Measurements from ENCODE around the gene DPEP3. TPM values are rescaled to one million over a fixed set of nuclear protein-coding genes. Genes with fewer than 3 reads are reported as not detected.

Gene DPEP3
- total and polyA plus RNA-seq, 2 experiments from 2014 or later: not detected

GRCh38 chr16:67927131-67927941, 53.0 kb downstream of the DPEP3 start:
- in situ Hi-C loops (cut with MboI): loop anchor here (10.0 kb wide), 1 partner anchor 113 kb away; no protein-coding TSS in a partner anchor
- H3K9me3 ChIP-seq (ENCODE audit: low read depth): no peaks in the 10 kb centered on the region

GRCh38 chr16:67926181-67926750, 54.0 kb downstream of the DPEP3 start:
- H3F3A ChIP-seq (ENCODE audit: insufficient read depth): no peaks in the 10 kb centered on the region
- no peak for DNase-seq
- H3K27ac ChIP-seq: no peak overlapping the region
- no peaks in the 10 kb centered on the region for H3K9me3 ChIP-seq (ENCODE audit: low read depth)
- no peak overlapping the region for H3K4me3 ChIP-seq
- no peaks in the 10 kb centered on the region for H3K36me3 ChIP-seq (ENCODE audit: low read depth)
- H4K20me1 ChIP-seq (ENCODE audit: insufficient read depth): no peaks in the 10 kb centered on the region
- H3K9me2 ChIP-seq (ENCODE audit: insufficient read depth): no peaks in the 10 kb centered on the region
- H3K4me2 ChIP-seq (ENCODE audit: unreplicated experiment): no peak overlapping the region
- H3K79me2 ChIP-seq (ENCODE audit: insufficient read depth): peaks cover 23% of the 10 kb centered on the region
- in situ Hi-C loops (cut with MboI): loop anchor here (10.0 kb wide), 1 partner anchor 111 kb away; no protein-coding TSS in a partner anchor
- no peaks in the 10 kb centered on the region for H3K27me3 ChIP-seq (replicated peaks; ENCODE audit: insufficient read depth)
- no peaks in the 10 kb centered on the region for H3K4me1 ChIP-seq (ENCODE audit: insufficient read depth)
- H3K9ac ChIP-seq: no peak overlapping the region
- no peak for TF ChIP-seq EZH2 (IDR thresholded peaks at IDR 0.05; ENCODE audit: insufficient read depth, poor library complexity, severe bottlenecking)
- TF ChIP-seq EZH2phosphoT487 (IDR thresholded peaks at IDR 0.05; ENCODE audit: insufficient read depth, low read depth): no peak
- H2AFZ ChIP-seq: no peak overlapping the region
- 65 to 70% methylated on average over 13 of the region's 13 CpGs for WGBS, 2 experiments (ENCODE audit: low coverage in 1 of 2, low lambda C conversion rate in 2 of 2, missing lambda C conversion rate in 2 of 2)

More at GRCh38 chr16:67927131-67927941, 53.0 kb downstream of the DPEP3 start:
- Histone ChIP-seq H3F3A (ENCODE audit: insufficient read depth) (no peaks in the 10 kb centered on the region), H3K27ac (no peak overlapping the region), H3K36me3 (ENCODE audit: low read depth) (no peaks in the 10 kb centered on the region), H3K9me2 (ENCODE audit: insufficient read depth) (no peaks in the 10 kb centered on the region), H3K9ac (no peak overlapping the region), H4K20me1 (ENCODE audit: insufficient read depth) (no peaks in the 10 kb centered on the region), H3K27me3 (replicated peaks; ENCODE audit: insufficient read depth) (no peaks in the 10 kb centered on the region), H2AFZ (no peak overlapping the region), H3K4me1 (ENCODE audit: insufficient read depth) (no peaks in the 10 kb centered on the region), H3K4me3 (no peak overlapping the region), H3K4me2 (ENCODE audit: unreplicated experiment) (no peak overlapping the region), H3K79me2 (ENCODE audit: insufficient read depth) (peaks cover 12% of the 10 kb centered on the region)
- WGBS, 2 experiments (ENCODE audit: low coverage in 1 of 2, low lambda C conversion rate in 2 of 2, missing lambda C conversion rate in 2 of 2): 92% methylated on average over 22 of the region's 22 CpGs
- TF ChIP-seq EZH2phosphoT487 (IDR thresholded peaks at IDR 0.05; ENCODE audit: insufficient read depth, low read depth): no peak
- no peak for DNase-seq

Small RNAs within 50 kb of the gene (small RNA-seq; reads per million reads assigned to genes)
- not detected for gene RNU6-359P (ENCODE audit: low read depth, low replicate concordance)

Other genes with a start within 250 kb of the DPEP3 start
- gene RANBP10, start 173.9 kb downstream of the DPEP3 start, total RNA-seq (2014; rRNA removed; shearing (Covaris generic)): 2.4 and 3.3 TPM in 2 replicates
- 5.8 and 6.1 TPM in 2 replicates for gene RANBP10, start 173.9 kb downstream of the DPEP3 start, polyA plus RNA-seq (2016; fragmentation: Nextera tagmentation; extraction: Ambion mirVana)
- 0.65 and 2.4 TPM in 2 replicates for gene TSNAXIP1, start 173.6 kb downstream of the DPEP3 start, total RNA-seq (2014; rRNA removed; shearing (Covaris generic))
- gene TSNAXIP1, start 173.6 kb downstream of the DPEP3 start, polyA plus RNA-seq (2016; fragmentation: Nextera tagmentation; extraction: Ambion mirVana): 0.79 and 1.2 TPM in 2 replicates
- 27.9 and 37.9 TPM in 2 replicates for gene THAP11, start 138.2 kb downstream of the DPEP3 start, total RNA-seq (2014; rRNA removed; shearing (Covaris generic))
- gene THAP11, start 138.2 kb downstream of the DPEP3 start, polyA plus RNA-seq (2016; fragmentation: Nextera tagmentation; extraction: Ambion mirVana): 23.4 and 23.6 TPM in 2 replicates
- gene NUTF2, start 133.6 kb downstream of the DPEP3 start, total RNA-seq (2014; rRNA removed; shearing (Covaris generic)): 52.9 and 119 TPM in 2 replicates
- 268 and 280 TPM in 2 replicates for gene NUTF2, start 133.6 kb downstream of the DPEP3 start, polyA plus RNA-seq (2016; fragmentation: Nextera tagmentation; extraction: Ambion mirVana)
- 53.4 and 59.4 TPM in 2 replicates for gene CENPT, start 132.8 kb downstream of the DPEP3 start, total RNA-seq (2014; rRNA removed; shearing (Covaris generic))
- 54.0 and 63.1 TPM in 2 replicates for gene CENPT, start 132.8 kb downstream of the DPEP3 start, polyA plus RNA-seq (2016; fragmentation: Nextera tagmentation; extraction: Ambion mirVana)
- 37.7 and 48.5 TPM in 2 replicates for gene EDC4, start 107.4 kb downstream of the DPEP3 start, total RNA-seq (2014; rRNA removed; shearing (Covaris generic))
- gene EDC4, start 107.4 kb downstream of the DPEP3 start, polyA plus RNA-seq (2016; fragmentation: Nextera tagmentation; extraction: Ambion mirVana): 39.9 and 41.3 TPM in 2 replicates
- not detected in 2 replicates for gene NRN1L, start 95.6 kb downstream of the DPEP3 start, total RNA-seq (2014; rRNA removed; shearing (Covaris generic))
- gene NRN1L, start 95.6 kb downstream of the DPEP3 start, polyA plus RNA-seq (2016; fragmentation: Nextera tagmentation; extraction: Ambion mirVana): not detected in 2 replicates
- 8.1 and 11.5 TPM in 2 replicates for gene PSKH1, start 87.2 kb downstream of the DPEP3 start, total RNA-seq (2014; rRNA removed; shearing (Covaris generic))
- gene PSKH1, start 87.2 kb downstream of the DPEP3 start, polyA plus RNA-seq (2016; fragmentation: Nextera tagmentation; extraction: Ambion mirVana): 22.7 and 23.6 TPM in 2 replicates
- gene CTRL, start 48.6 kb downstream of the DPEP3 start, total RNA-seq (2014; rRNA removed; shearing (Covaris generic)): 0.76 TPM in 1 of 2 replicates, not detected in the other
- 3.8 and 7.4 TPM in 2 replicates for gene CTRL, start 48.6 kb downstream of the DPEP3 start, polyA plus RNA-seq (2016; fragmentation: Nextera tagmentation; extraction: Ambion mirVana)
- gene PSMB10, start 43.6 kb downstream of the DPEP3 start, total RNA-seq (2014; rRNA removed; shearing (Covaris generic)): 18.9 and 24.8 TPM in 2 replicates
- gene PSMB10, start 43.6 kb downstream of the DPEP3 start, polyA plus RNA-seq (2016; fragmentation: Nextera tagmentation; extraction: Ambion mirVana): 49.8 and 55.1 TPM in 2 replicates
- gene LCAT, start 36.4 kb downstream of the DPEP3 start, total RNA-seq (2014; rRNA removed; shearing (Covaris generic)): 15.9 and 19.1 TPM in 2 replicates
- gene LCAT, start 36.4 kb downstream of the DPEP3 start, polyA plus RNA-seq (2016; fragmentation: Nextera tagmentation; extraction: Ambion mirVana): 5.3 and 5.4 TPM in 2 replicates
- gene SLC12A4, start 11.9 kb downstream of the DPEP3 start, total RNA-seq (2014; rRNA removed; shearing (Covaris generic)): 93.2 and 101 TPM in 2 replicates
- gene SLC12A4, start 11.9 kb downstream of the DPEP3 start, polyA plus RNA-seq (2016; fragmentation: Nextera tagmentation; extraction: Ambion mirVana): 57.5 and 63.0 TPM in 2 replicates
- gene DPEP2, start 19.0 kb upstream of the DPEP3 start, total RNA-seq (2014; rRNA removed; shearing (Covaris generic)): not detected in 2 replicates
- not detected in 2 replicates for gene DPEP2, start 19.0 kb upstream of the DPEP3 start, polyA plus RNA-seq (2016; fragmentation: Nextera tagmentation; extraction: Ambion mirVana)
- gene DPEP2NB, start 35.4 kb upstream of the DPEP3 start, total RNA-seq (2014; rRNA removed; shearing (Covaris generic)): not detected in 2 replicates
- not detected in 2 replicates for gene DPEP2NB, start 35.4 kb upstream of the DPEP3 start, polyA plus RNA-seq (2016; fragmentation: Nextera tagmentation; extraction: Ambion mirVana)
- 8.8 and 9.7 TPM in 2 replicates for gene DDX28, start 42.7 kb upstream of the DPEP3 start, total RNA-seq (2014; rRNA removed; shearing (Covaris generic))
- 8.3 and 9.0 TPM in 2 replicates for gene DDX28, start 42.7 kb upstream of the DPEP3 start, polyA plus RNA-seq (2016; fragmentation: Nextera tagmentation; extraction: Ambion mirVana)
- 18.4 and 25.8 TPM in 2 replicates for gene DUS2, start 42.8 kb upstream of the DPEP3 start, total RNA-seq (2014; rRNA removed; shearing (Covaris generic))
- 14.0 and 15.1 TPM in 2 replicates for gene DUS2, start 42.8 kb upstream of the DPEP3 start, polyA plus RNA-seq (2016; fragmentation: Nextera tagmentation; extraction: Ambion mirVana)
- gene NFATC3, start 104.9 kb upstream of the DPEP3 start, total RNA-seq (2014; rRNA removed; shearing (Covaris generic)): 14.2 and 17.5 TPM in 2 replicates
- gene NFATC3, start 104.9 kb upstream of the DPEP3 start, polyA plus RNA-seq (2016; fragmentation: Nextera tagmentation; extraction: Ambion mirVana): 10.2 and 12.3 TPM in 2 replicates

Measured in GM23248 (cell line).